Activated T-cell treated with anti-CD3 and anti-CD28 coated beads, Interleukin-2, amount 50 U/mL, for 4 hours (primary cell): Measurements from ENCODE around the gene LARP4B. TPM values are rescaled to one million over a fixed set of nuclear protein-coding genes. Genes with fewer than 3 reads are reported as not detected.
"Not testable (repeated sequence)": the region's sequence is repeated elsewhere in the genome, so short reads cannot be mapped to it uniquely, and the experiment has no call there.

Experiments used
- ATAC-seq, 2 donors: fragments of 200-7000 bp; cut with Tn5 transposase; one replicate each; pipeline ENCODE4 v1.10.0; 2021
- DNase-seq: peaks from one replicate; pipeline ENCODE4 v3.0.0-alpha.2; 2020
- H3K27me3 Mint-ChIP-seq: one replicate; pipeline ENCODE4 v1.8.0; 2021; ENCODE audit warnings: low read depth, mixed read lengths
- H3K36me3 Mint-ChIP-seq: one replicate; pipeline ENCODE4 v1.8.0; 2022; ENCODE audit warnings: mixed read lengths; ENCODE audit not compliant: insufficient read depth
- H3K4me1 Mint-ChIP-seq: one replicate; pipeline ENCODE4 v1.8.0; 2021; ENCODE audit warnings: low read depth, mixed read lengths
- H3K4me3 Mint-ChIP-seq: one replicate; pipeline ENCODE4 v1.8.0; 2021; ENCODE audit warnings: mild to moderate bottlenecking, moderate library complexity, mixed read lengths
- H3K9me3 Mint-ChIP-seq: one replicate; pipeline ENCODE4 v1.8.0; 2021; ENCODE audit warnings: mixed read lengths
- total RNA-seq, 3 donors: library from RNA; stranded (reverse); gene quantifications; one replicate each; pipeline ENCODE4 v1.2.1, GENCODE V29; 2021

Gene LARP4B
- total RNA-seq, 3 donors from 2014 or later: 126 to 143 (median 138) TPM

DNA sequence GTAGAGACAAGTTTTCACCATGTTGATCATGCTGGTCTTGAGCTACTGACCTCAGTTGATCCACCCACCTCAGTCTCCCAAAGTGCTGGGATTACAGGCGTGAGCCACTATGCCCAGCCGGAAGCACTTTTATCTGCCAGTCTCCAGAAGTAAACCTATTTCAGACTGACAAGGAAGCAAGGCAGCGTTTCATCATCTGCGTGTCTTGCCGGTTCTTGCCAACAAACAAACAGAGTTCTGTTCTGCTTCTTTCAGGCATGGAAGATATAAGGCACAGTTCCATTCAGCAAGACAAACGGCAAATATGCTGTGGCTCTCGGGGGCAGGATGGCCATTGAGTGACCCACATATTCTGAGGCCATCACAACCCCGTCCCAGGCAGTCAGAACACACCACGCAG, 15.5 kb upstream of the LARP4B start:
- H3K9me3 Mint-ChIP-seq: no peaks in the 10 kb centered on the region
- no peaks in the 10 kb centered on the region for H3K36me3 Mint-ChIP-seq
- peaks cover 4% of the 10 kb centered on the region for H3K27me3 Mint-ChIP-seq
- H3K4me3 Mint-ChIP-seq: no peak overlapping the region
- H3K4me1 Mint-ChIP-seq: peaks cover 9% of the 10 kb centered on the region
- DNase-seq (no peak), ATAC-seq (no peak)

DNA sequence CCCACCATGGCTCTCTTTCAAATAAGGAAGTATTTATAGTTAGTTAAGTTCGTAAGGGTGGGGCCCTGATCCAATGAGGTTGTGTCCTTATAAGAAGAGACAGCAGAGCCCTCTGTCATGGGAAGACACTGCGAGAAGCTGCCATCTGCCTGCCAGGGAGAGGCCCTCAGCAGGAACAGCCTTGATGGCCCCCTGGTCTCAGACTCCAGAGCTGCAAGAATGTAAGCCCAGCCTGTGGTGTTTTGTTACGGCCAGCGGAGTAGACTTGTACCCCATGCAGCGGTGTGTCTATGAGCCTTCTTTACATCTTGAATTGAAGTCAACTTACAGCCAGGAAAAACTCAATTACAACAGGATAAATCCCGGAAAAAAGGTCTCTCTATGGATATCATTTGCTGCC, 14.3 kb upstream of the LARP4B start:
- DNase-seq (no peak), ATAC-seq (no peak)
- H3K4me1 Mint-ChIP-seq: peaks cover 11% of the 10 kb centered on the region
- no peak overlapping the region for H3K4me3 Mint-ChIP-seq
- peaks cover 1% of the 10 kb centered on the region for H3K27me3 Mint-ChIP-seq
- H3K36me3 Mint-ChIP-seq: no peaks in the 10 kb centered on the region
- no peaks in the 10 kb centered on the region for H3K9me3 Mint-ChIP-seq

DNA sequence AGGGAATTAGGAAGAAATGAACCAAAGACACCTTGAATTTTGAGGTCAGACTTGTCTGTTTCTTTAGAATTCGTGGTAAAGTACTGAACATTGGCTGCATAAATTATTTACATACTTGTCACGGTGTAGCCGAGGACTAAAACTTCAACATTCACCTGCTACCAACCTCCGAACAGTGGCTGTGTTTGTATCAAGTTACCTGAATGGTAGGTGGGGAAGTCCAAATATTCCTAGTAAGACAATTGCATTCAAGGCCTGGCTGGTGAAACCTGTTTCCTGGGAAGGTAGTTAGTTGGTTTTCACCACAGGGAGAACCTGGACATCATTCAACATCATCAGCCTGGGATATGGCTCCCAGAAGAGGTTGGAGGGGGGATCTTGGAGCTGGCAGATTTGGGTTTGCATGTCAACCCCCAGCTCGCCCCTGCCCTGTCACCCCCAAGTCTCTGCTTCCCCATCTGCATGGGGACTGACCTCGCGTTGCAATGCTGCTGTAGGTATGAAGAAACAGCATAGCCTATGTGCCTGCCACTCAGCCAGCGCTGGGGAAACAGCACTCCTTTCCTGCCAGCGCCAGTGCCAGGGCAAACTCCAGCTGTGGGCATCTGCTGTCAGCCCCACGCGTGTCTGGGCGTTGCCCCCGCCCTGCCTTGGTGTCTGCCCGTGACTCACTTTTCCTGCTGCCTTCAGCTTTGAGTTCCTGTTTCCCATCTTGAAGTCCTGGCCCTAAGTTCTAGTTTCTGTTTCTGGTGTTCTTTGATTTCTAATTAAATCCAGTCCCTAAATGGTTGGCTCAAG, 12.7 kb upstream of the LARP4B start:
- ATAC-seq: peak; percentile 28 to 46
- Mint-ChIP-seq H3K4me1 (peaks cover 15% of the 10 kb centered on the region), H3K9me3 (no peaks in the 10 kb centered on the region), H3K36me3 (no peaks in the 10 kb centered on the region), H3K27me3 (no peaks in the 10 kb centered on the region), H3K4me3 (no peak overlapping the region)
- peak; percentile 47 for DNase-seq

DNA sequence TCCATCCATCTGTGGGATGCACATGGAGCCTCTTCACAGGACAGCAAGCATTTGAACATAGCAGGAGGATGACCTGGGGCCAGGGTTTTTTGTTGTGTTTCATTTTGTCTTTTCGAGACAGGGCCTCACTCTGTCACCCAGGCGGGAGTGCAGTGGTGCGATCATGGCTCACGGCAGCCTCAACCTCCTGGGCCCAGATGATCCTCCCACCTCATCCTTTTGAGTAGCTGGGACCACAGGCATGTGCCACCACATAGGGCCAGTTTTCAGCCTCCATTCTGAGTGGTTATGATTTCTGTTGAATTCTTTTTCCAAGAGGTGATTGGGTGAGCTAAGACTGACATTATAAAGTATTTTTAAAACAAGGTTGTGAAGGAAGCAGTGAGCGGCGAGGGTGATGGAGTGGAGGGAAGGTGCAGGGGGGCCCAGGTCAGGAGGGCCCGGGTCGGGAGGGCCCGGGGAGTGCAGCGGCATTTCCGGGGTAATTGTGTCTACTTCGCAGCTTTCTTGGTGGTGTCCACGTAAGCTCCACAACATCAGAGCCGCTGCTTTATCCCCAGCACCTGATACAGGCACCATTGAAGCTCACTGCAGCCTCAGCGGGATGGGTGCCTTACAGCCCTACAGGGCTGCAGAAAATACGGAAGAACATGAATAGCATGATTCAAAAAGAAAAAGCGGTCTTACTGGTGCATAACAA, 12.0 kb upstream of the LARP4B start:
- Mint-ChIP-seq H3K4me3 (no peak overlapping the region), H3K4me1 (peaks cover 22% of the 10 kb centered on the region), H3K27me3 (no peaks in the 10 kb centered on the region), H3K36me3 (no peaks in the 10 kb centered on the region), H3K9me3 (no peaks in the 10 kb centered on the region)
- no peak for ATAC-seq
- no peak for DNase-seq

DNA sequence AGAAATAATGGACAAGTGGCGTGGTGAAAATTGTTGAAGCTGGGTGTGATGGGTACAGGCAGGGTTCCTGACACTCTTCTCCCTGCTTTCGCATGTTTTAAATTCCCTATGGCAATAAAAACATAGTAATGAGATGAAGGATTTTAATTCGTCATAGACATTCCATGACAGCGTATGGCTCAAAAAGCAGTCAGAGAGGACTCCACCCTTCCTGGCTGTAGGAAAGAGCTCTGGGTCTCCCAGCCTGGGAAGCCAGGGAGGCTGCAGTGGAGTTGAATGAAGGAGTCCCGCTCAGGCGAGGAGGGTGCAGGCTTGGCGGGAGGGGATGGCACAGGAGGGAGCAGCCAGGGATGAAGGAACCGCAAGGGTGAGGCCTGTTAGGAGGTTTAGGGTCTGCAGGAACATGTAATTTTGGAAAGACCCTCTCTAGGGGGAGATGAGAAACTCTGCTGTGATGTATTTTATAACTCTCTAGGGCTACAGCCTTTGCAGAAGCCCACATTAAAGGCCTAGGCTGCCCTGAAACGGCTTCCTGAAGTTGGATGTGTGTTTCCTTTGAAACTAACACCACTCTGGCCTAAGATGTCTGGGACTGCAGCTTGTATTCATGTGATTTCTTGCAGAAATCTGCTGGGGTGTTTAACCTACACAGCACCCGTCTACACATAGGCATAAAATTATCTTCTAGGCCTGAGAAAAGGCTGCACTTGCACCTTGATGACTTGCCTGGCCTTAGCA, 7.6 kb upstream of the LARP4B start:
- DNase-seq: no peak
- Mint-ChIP-seq H3K27me3 (no peaks in the 10 kb centered on the region), H3K36me3 (no peaks in the 10 kb centered on the region), H3K4me1 (peaks cover 19% of the 10 kb centered on the region), H3K4me3 (no peak overlapping the region), H3K9me3 (no peaks in the 10 kb centered on the region)
- peak in 1 of 2 donors; percentile 34 for ATAC-seq

DNA sequence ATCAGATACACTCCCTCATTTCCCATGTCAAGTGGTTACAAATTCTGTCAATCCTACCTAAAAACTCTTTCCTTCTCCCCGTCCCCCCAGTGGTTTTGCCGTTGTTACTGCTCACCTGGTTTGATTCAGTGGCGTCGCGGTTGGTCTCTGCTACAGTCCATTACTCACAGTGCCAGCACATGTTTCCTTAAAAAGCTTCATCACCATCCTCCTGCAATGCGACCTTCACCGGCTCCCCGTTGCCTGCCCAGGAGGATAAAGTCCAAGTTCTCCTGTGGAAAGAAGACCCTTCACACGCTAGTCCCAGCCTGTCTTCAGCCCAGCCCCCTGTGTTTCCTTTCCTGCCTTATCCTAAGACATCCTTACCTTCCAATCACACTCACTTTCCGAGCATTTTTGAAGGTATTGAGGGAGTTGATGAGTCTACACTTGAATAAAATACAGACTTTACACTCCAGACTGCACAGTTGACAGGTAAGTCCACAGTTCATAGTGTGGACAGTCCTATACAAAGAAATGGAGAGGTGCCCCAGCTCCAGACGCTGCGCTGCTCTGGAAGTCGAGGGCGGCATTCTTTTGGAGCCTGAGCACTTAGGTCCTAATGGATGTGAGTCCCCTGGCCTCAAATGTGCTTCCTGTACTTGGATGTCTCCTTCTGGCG, 3.4 kb upstream of the LARP4B start:
- H3K4me3 Mint-ChIP-seq: peak overlapping the region; percentile 2

DNA sequence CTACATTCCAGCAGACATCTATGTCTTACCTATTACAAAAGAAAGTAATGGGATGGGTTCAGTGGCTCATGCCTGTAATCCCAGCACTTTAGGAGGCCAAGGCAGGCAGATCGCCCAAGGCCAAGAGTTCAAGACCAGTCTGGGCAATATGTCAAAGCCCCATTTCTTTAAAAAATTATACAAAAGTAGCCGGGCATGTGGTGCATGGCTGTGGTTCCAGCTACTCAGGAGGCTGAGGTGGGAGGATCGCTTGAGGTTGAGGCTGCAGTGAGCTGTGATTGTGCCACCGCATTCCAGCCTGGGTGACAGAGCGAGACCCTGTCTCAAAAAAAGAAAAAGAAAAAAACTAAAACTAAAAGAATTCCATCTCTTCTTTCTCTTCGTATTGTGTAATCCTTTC, 2.7 kb upstream of the LARP4B start:
- not testable (repeated sequence) for H3K36me3 Mint-ChIP-seq, H3K4me3 Mint-ChIP-seq, ATAC-seq, H3K9me3 Mint-ChIP-seq, DNase-seq, H3K27me3 Mint-ChIP-seq
- H3K4me1 Mint-ChIP-seq: peaks cover 25% of the 10 kb centered on the region

More for the DNA sequence above, 3.4 kb upstream of the LARP4B start:
- DNase-seq: no peak
- Mint-ChIP-seq H3K4me1 (peaks cover 23% of the 10 kb centered on the region), H3K9me3 (no peaks in the 10 kb centered on the region), H3K27me3 (no peaks in the 10 kb centered on the region), H3K36me3 (peaks cover 2% of the 10 kb centered on the region)
- ATAC-seq: no peak

DNA sequence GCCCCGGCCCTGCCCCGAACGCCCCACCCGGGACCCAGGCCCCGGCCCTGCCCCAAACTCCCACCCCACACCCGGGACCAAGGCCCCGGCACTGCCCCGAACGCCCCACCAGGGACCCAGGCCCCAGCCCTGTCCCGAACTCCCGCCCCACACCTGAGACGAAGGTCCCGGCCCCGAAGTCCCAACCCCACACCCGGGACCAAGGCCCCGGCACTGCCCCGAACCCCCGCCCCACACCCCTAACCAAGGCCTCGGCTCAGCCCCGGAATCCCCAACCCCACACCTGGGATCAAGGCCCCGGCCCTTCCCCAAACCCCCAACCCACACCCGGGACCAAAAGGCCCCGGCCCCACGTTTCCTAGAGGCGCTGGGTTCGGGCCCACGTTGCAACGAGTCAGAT, 1.1 kb upstream of the LARP4B start:
- ATAC-seq: no peak
- Mint-ChIP-seq H3K27me3 (no peaks in the 10 kb centered on the region), H3K4me1 (peaks cover 29% of the 10 kb centered on the region), H3K9me3 (no peaks in the 10 kb centered on the region), H3K4me3 (peak overlapping the region; percentile 74), H3K36me3 (peaks cover 2% of the 10 kb centered on the region)
- DNase-seq: no peak

DNA sequence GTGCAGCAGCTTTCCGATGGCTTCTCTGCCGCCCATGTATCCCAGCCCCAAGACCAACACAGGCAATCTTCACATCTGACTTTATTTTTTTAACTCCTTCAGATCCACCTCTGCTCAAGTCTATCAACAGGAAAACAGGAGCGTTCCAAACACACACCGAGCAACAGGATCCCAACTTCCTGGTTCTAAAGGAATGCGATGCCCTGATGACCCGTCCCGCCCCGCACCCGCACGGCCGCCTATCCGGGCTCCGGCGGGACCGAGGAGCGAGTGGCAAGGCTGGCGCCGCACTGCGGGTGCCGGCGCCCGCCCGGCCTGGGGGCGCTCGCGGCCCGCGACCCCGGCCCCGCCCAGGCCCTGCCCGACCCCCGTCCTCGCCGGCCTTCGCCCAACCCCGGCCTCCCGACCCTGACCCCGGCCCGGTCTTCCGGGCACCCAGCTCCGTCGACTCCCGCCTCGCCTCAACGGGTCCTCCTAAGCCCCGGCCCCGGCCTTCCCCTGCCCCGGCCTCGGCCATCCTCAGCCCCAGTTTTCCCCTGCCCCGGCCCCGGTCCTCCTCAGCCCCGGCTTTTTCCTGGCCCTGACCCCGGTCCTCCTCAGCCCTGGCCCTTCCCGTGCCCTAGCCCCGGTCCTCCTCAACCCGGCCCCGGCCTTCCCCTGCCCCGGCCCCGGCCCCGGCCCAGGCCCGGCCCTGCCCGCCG, 730 bp downstream of the LARP4B start:
- H3K9me3 Mint-ChIP-seq: no peaks in the 10 kb centered on the region
- DNase-seq (no peak), ATAC-seq (peak; percentile 2)
- peak overlapping the region; percentile 94 for H3K4me3 Mint-ChIP-seq
- H3K36me3 Mint-ChIP-seq: peaks cover 7% of the 10 kb centered on the region
- peaks cover 46% of the 10 kb centered on the region for H3K4me1 Mint-ChIP-seq
- H3K27me3 Mint-ChIP-seq: no peaks in the 10 kb centered on the region

DNA sequence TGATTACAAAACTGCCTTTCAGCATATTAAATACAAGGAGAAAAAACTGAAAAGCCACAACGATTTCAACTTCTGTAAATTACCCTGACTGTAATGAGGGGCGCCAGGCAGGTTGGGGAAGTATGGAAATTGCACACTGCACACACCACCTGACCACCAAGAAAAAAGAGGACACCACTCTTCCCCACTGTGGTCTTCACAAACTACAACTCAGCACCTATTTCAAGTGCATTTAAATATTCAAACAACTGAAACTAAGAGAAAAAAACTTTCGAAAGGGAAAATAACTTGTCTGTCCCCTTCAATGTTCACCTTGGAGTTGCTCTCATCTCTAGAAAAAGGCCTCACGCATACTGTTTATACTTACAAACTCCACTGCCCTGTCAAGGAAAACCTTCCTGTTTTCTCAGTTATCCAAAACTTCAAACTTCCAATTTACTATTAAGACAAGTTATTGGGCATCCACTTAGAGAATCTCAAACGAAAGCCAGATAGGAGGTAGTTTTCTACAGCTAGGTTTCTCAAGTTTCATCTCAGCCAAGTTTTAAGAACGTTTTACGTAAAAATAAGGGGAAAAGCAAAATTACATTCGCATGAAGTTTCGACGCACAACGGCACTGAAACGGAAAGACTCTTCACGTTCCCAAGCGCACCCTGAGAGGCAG, 1.4 kb downstream of the LARP4B start:
- Mint-ChIP-seq H3K4me1 (peaks cover 48% of the 10 kb centered on the region), H3K27me3 (no peaks in the 10 kb centered on the region), H3K36me3 (peaks cover 7% of the 10 kb centered on the region), H3K9me3 (no peaks in the 10 kb centered on the region), H3K4me3 (peak overlapping the region; percentile 94)
- no peak for DNase-seq
- no peak for ATAC-seq

DNA sequence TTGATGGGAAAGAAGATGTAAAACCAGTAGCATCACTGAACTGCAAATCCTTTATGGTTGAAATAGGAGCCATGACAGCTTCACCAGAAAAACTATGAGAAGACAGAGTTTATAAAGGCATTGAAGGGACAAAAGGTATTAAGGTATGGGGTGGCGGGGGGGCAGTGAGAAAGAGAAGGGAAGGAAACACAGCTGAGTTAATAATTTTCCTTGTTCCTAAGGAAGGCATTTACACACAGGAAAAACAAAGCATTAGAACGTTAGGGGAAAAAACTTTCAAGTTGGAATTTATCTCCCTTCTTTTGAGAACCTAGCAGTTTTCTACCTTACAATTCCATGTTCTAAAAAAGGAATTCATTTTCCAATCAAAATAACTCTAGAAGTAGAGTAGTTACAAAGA, 4.4 kb downstream of the LARP4B start:
- H3K36me3 Mint-ChIP-seq: peaks cover 13% of the 10 kb centered on the region
- ATAC-seq (no peak), DNase-seq (no peak)
- no peak overlapping the region for H3K4me3 Mint-ChIP-seq
- H3K27me3 Mint-ChIP-seq: no peaks in the 10 kb centered on the region
- H3K9me3 Mint-ChIP-seq: no peaks in the 10 kb centered on the region
- H3K4me1 Mint-ChIP-seq: peaks cover 63% of the 10 kb centered on the region

DNA sequence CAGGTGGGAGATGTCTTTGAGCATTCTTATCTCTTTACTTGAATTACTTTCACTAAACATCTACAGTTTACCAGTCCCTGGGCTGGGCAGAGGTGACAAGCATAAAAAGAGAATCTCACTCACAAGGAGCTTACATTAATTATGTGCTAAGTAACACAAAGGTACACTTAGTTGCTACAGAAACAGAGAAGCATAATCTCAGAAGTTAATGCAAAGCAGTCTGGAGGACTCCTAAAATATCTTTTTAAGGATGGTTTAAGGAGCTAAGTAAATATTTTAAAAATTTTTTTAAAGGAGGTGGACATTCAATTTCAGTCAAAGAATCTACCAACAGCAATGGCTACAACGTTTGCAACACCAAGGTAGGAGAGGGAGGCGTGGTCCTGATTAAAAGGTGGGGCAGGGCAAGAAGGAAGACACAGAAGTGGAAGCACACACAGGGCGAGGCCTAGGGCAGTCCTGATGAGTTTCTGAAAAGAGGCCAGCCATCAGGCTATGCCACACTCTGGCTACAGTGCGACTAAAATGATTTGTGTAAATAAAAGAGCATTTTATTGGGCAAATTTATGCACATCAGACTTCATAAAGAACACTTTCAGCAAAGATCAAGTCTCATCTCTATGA, 5.3 kb downstream of the LARP4B start:
- Mint-ChIP-seq H3K4me3 (peak overlapping the region; percentile 17), H3K4me1 (peaks cover 73% of the 10 kb centered on the region), H3K36me3 (peaks cover 13% of the 10 kb centered on the region), H3K27me3 (no peaks in the 10 kb centered on the region), H3K9me3 (no peaks in the 10 kb centered on the region)
- ATAC-seq: no peak
- DNase-seq: no peak

DNA sequence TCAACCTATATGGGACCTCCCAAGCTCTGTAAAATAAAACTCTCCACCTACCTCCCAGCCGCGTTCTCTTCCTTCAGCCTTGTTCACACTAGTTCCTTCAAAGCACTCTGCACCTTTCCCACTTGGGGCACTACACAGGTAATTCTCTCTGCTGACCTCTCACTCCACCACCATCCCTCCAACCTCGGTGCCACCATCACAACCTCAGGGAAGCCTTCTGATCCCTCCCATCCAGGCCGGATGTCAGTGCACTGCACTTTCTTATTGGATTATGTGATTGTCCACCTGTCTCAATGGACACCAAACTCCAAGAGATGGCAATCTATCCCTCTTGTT, 7.0 kb downstream of the LARP4B start:
- Mint-ChIP-seq H3K36me3 (peaks cover 11% of the 10 kb centered on the region), H3K9me3 (no peaks in the 10 kb centered on the region), H3K4me1 (peaks cover 64% of the 10 kb centered on the region), H3K27me3 (no peaks in the 10 kb centered on the region), H3K4me3 (no peak overlapping the region)
- DNase-seq (no peak), ATAC-seq (no peak)
